NCI-H1417 (cell line): Measurements from ENCODE around the gene GALE.
"Not testable (repeated sequence)": the region's sequence is repeated elsewhere in the genome, so short reads cannot be mapped to it uniquely, and the experiment has no call there.

Experiments
- DNase-seq, 3 experiments: peaks; one replicate each; lab custom pipeline; 2025; lab: John Stamatoyannopoulos, UW

GALE gene

DNA sequence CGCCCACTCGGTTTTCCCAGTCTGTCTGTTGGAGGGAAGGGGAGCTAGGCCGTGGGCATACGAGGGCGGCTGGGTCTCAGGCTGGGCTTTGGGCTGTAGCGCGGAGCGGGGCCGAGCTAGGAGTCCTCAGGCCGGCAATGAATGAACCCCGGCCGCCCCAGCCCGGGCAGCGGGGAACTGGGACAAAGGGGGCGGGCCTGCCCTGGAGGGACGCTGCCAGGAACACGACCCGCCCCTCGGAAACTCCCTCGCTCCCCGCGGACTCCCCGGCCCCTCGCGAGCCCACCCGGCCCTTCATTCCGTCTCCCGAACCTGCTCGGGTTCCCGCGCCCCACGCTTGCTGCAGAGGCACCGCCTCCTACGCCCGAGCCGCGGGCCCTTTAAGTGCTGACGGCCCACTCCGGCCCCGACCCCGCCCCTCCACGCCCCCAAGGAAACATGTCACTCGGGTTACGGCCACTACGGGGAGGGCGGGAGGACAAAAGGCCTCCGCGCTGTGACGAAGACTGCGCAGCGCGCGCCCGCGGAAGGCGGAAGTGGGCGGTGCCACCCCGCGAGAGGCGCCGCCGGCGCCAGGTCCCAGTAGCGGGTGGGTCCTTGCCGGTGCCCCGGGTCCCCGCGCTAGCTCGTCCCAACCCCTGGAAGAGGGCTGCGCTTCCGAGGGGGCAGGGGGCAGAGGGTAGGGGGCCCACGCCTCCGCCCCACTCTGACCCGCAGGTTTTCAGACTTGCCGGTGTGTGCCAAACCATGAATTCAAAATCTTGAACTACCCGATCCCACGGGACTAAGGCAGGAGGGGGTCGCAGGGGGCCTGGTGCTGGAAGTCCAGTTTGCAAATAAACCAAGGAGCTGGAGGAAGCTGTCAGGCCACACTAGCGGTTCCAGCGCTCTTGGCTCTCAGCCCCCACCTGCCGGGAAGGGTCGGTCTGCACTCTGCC is at the start of gene GALE:
GALE (minus strand) TSS at position 355 of the 938 bp plus-strand sequence. CDS start 1,747 bp downstream, outside the sequence.
- DNase-seq = peak; percentile 94 to 96 (median 95)

DNA sequence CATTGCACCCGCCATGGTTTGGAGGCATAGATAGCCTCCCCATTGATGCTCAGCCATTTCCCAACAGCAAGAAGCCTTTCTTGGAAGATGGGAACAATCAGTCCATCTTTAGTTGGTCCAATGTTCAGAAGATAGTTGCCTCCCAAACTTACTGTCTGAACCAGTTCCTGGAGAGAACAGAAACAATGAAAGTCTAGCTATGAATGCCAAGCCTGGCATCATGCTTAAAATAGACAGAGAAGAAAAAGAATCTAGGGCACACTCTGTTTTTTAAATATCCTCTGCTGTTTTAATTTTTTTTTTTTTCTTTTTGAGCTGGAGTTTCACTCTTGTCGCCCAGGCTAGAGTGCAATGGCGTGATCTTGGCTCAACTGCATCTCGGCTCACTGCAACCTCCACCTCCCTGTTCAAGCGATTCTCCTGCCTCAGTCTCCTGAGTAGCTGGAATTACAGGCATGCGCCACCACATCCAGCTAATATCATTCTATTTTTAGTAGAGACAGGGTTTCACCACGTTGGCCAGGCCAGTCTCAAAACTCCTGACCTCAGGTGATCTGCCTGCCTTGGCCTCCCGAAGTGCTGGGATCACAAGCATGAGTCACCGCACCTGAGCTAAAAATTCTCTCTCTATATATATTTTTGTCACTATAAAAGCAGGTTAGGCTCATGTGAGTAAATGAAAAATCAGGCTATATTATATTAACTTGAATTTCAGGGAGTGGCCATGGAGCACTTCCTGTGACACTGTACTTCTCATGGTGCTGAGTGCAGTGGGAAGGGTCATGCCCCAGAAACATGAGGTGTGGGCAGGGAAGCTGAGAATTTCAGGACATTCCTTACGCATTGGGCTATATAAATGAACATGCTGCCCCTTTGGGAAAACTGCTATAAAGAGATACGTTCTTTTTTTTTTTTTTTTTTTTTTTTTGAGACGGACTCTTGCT is 48.4 kb upstream of the GALE start:
- DNase-seq = no peak

DNA sequence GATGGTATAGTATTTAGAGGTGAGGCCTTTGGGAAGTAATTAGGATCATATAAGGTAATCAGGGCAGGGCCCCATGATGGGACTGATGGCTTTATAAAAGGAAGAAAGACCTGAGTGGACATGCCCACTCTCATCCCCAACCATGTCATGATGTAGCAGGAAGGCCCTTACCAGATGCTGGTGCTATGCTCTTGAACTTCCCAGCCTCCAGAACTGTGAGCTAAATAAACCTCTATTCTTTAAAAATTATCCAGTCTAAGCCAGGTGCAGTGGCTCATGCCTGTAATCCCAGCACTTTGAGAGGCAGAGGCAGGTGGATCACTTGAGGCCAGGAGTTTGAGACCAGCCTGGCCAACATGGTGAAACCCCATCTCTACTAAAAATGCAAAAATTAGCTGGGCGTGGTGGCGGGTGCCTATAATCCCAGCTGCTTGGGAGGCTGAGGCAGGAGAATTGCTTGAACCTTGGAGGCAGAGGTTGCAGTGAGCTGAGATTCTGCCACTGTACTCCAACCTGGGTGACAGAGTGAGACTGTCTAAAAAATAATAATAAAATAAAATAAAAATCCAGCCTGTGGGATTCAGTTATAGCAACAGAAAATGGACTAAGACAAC is 47.0 kb upstream of the GALE start:
- DNase-seq = not testable (repeated sequence)

DNA sequence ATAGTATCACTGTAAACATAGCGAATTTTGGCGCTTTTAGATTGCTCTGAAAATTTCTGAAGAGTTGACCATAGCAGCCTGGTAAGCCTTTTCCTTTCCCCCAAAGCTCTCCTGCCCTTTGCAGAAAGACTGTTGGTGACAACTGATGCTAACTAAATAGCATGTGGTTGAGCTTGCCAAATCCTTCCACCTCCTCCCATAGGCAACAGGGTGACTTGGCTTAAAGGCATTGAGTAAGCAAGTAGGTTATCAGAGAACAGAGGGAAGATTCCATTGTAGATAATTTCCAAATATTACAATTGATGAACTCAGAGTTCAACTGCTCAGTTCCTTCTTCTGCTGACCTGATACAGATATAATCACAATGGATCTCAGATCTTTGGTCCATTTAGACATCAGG is 44.6 kb upstream of the GALE start:
- DNase-seq = no peak

DNA sequence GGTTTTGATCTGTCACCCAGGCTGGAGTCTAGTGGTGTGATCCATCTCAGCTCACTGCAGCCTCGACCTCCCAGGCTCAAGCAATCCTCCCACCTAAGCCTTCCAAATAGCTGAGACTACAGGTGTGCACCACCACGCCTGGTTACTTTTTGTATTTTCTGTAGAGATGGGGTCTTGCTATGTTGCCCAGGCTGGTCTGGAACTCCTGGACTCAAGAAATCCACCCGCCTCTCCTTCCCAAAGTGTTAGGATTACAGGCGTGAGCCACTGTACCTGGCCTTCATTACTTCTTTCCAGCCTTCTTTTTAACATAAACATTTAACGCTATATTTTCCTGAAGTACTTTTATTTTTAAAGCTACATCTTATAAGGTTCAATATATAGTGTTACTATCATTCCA is 43.1 kb upstream of the GALE start:
- no peak for DNase-seq

DNA sequence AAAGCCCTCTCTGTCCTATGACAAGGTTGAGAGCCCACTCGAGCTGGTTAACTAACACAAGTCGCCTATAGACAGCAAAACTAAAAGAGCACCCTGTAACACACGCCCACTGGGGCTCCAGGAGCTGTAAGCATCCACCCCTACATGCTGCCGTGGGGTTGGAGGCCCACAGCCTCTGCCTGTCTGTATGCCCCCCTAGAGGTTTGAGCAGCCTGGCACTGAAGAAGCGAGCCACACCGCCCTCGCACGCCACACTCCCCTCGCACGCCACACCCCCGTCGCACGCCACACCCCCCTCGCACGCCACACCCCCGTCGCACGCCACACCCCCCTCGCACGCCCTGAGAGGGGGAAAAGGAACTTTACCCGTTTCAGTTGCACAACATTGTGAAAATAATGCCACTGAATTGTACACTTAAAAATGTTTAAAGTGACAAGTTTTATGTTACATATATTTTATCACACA is 37.9 kb upstream of the GALE start:
- peak; percentile 23 to 64 (median 36) for DNase-seq

DNA sequence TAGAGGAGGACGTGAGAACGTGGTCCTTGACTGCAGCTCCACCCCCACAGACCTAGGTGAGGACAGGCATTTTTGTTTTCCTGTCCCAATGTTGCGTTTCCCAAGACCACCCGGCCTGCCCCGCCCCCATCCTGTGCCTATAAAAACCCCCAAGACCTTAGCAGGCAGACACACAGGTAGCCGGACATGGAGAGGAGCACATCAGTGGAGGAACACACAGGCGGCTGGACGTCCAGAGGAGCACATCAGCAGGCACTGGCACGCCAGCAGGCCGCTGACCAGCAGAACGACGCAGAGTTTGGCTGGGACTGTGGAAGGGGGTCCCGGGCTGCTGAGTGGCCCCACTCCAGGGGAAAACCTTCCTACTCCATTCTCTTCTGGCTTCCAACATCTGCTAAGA is 37.4 kb upstream of the GALE start:
- DNase-seq = no peak

DNA sequence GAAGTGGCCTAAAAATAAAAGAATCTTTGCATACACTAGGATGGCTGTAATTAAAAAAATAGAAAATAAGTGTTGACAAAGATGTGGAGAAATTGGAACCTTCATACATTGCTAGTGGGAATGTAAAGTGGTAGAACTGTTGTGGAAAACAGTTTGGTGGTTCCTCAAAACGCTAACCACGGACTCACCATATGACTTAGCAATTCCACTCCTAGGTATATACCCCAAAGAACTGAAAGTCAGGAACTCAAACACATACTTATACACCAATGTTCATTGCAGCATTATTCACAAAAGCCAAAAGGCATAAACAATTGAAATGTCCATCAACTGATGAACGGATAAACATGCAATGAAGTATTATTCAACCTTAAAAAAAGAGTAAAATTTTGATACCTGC is 35.5 kb upstream of the GALE start:
- DNase-seq = no peak

DNA sequence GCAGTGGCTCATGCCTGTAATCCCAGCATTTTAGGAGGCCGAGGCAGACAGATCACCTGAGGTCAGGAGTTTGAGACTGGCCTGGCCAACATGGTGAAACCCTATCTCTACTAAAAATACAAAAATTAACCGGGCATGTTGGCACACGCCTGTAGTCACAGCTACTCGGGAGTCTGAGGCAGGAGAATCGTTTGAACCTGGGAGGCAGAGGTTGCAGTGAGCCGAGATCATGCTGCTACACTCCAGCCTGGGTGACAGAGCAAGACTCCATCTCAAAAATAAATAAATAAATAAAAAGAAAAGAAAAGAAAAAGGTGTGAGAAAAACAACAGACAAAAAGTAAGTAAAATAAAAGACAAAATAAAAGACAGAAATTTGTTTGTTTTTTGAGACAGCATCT is 33.6 kb upstream of the GALE start:
- DNase-seq = not testable (repeated sequence)

DNA sequence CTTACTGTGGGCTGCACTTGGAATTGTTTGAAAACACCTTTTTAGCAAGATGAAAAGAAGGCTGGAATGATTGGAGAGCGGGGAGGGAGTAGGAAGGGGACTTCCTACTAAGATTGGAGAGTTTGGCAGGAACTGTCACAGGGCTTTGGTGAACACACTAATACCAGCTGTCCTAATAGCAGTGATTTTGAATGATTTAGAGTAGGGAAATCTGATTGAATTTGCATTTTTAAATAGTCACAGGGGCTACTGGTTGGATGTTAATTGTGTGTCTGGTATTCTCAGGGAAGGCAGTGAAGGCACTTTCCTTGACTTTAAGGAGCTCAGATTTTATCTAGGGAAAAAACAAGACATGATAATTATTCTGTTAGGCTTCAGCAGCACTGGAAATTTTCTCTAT is 27.2 kb upstream of the GALE start:
- no peak for DNase-seq

DNA sequence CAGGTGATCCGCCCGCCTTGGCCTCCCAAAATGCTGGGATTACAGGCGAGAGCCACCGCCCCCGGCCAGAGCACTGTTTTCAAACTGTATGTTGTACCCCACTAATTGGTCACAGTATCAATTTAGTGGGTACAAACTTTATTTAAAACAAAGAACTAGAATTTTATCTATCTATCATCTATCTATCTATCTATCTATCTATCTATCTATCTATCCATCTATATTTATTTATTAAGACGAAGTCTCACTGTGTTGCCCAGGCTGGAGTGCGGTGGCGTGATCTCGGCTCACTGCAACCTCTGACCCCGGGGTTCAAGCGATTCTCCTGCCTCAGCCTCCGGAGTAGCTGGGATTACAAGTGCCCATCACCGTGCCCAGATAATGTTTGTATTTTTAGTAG is 26.0 kb upstream of the GALE start:
- DNase-seq = not testable (repeated sequence)

DNA sequence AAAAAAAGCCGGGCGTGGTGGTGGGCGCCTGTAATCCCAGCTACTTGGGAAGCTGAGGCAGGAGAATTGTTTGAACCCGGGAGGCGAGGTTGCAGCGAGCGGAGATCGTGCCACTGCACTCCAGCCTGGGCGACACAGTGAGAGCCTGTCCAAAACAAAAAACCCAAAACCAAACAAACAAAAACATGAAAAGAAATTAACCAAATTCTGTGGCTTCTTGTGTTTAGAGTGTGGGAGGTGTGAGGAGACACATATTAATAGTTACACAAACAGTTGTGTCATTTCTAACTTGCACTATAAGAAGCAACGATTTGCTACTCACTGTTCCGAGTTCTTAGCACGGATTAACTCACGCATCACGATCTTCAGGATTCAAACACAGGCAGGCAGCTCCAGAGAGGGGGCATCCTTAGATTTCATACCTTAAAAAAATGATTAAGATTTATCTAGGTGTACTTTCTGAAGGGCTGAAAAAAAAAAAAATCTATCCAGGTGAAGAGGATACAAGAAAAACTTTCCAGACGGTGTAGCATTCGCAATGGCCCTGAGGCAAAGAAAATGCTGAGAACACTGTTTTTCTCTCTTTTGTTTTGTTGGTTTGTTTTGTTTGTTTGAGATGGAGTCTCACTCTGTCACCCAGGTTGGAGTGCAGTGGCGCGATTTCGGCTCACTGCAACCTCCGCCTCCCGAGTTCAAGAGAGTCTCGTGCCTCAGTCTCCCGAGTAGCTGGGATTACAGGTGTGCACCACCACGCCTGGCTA is 25.4 kb upstream of the GALE start:
- DNase-seq = no peak

DNA sequence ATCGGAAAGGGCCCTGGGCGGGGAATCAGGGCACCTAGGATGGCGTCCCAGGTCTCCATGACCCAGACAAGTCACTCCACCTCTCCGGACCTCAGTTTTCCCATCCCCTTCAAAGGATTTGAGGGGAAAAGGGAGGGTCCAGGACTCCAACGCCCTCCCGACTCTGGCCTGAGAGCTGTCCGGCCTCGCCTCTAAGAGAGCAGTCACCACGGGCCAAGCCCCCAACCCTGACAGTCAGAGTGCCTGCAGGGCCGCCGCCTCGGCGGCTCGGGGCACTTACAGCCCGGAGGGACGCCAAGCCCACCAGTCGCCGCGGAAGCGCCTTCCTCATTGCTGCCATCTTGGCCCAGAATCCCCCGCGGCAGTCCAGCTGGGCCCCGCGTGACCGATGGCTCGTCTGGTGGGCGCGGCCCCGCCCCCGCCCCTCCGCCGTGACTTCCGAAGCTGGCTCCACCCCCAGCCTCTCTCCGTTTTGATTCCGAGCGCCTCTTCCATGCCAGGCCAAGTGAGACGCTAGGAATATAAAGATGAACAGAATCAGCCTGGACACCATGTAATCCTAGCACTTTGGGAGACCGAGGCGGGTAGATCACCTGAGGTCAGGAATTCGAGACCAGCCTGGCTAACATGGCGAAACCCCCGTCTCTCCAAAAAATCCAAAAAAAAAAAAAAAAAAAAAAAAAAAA is 24.7 kb upstream of the GALE start, which contains the start of gene HMGCL:
HMGCL (minus strand) TSS at position 354 of the 686 bp plus-strand sequence; CDS start at position 340, 14 bp downstream.
- DNase-seq = peak; percentile 89 to 93 (median 91)

DNA sequence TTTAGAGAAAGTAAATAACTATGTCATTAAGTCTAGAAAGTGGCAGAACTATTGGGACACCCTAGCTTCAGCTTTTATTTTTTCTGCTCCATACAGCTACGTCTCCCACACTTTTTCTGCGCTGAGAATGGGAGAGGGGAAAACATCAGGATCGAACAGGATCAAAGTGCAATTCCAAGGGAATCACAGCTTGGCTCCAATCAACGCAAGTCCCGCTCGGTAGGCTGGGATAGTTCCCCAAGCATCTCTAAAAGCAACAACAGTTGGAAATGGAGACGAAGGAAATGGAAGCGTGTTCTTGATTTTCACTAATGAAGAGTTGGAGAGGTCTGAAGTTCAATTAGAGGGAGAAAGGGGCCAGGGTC is 24.1 kb upstream of the GALE start:
- no peak for DNase-seq

DNA sequence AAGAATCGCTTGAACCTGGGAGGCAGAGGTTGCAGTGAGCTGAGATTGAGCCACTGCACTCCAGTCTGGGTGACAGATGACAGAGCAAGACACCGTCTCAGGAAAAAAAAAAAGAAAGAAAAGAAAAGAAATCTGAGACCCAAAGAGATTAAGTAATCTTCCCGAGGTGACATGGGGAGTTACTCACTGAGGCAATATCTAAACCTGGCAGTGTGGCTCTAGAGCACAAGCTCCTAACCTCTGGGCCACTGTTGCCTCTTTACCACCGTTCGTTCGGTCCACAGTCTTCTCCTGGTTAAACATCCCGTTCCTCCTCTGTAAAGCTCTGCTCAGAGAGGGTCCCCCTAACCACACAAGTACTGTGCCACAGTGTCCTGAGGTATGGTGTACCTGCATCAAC is 23.2 kb upstream of the GALE start:
- DNase-seq = no peak

DNA sequence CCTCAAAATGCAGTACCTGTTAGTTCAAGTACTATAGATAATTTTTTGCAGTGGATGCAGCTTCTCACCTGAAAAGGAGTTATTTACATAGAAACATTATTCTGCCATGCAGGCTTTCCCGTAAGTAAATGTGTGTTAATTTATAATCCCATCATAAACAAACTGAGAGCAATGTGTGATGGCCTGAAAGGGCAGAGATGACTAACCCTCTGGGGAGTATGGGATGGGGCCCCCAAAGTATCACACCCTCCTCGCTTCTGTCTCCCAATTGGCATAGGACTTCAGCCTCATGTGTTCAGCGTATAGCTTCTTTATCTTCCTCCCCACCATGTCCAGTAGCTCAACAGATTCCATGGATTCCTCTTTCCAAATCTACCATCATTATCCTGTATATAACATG is 17.1 kb upstream of the GALE start:
- DNase-seq = no peak

DNA sequence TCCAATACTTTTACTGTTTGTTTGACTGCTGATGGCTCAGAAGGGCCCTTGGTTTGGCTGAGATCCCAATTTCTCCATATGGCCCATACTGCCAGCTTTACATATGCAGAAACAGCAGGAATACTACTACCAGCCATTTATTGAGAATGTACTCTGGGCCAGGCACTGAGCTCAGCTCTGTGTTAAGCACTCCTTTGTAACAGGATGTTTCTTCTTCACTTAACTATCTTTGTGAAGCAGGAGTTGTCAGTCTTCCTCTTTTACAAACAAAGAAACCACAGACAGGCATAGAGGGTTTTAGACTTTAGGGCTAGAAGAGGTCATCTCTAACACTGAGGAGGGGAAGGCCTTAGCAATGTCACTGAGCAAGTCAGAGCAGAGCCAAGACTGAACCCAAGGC is 16.4 kb upstream of the GALE start:
- DNase-seq = no peak

DNA sequence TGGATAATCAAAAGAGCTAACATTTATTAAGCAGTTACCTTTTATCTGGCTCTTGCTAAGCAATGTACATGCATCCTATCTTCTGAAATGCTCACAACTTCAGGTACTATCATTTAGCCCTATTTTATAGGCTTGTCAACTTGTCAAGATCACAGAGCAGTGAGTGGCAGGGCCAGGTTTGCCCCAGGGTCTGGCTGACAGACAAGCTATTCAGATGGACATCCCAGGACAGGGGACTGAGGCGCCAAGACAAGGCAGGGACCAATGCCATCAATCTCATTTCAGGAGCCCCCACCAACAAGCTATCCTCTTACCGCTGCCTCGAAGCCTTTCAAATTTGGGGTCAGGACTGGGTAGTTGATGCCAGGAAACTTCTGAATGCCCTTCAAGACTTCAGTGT is 15.8 kb upstream of the GALE start:
- no peak for DNase-seq

DNA sequence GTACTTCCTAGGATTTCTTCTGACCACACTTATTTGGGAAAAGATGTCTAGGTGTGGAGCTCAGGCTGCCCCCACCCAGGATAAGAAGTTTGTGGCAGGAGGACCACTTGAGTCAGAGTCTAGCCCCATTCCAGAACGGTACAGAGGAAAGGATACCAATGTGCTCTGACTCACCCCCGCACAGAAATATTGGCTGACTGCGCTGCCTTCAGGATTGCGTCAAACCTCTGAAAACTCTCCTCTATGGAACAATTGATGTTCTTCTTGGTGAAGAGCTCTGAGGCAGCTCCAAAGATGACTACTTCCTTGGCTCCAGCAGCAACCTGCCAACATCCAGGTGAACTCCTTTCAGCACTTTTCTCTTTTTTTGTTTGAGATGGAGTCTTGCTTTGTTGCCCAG is 13.5 kb upstream of the GALE start:
- DNase-seq = no peak

DNA sequence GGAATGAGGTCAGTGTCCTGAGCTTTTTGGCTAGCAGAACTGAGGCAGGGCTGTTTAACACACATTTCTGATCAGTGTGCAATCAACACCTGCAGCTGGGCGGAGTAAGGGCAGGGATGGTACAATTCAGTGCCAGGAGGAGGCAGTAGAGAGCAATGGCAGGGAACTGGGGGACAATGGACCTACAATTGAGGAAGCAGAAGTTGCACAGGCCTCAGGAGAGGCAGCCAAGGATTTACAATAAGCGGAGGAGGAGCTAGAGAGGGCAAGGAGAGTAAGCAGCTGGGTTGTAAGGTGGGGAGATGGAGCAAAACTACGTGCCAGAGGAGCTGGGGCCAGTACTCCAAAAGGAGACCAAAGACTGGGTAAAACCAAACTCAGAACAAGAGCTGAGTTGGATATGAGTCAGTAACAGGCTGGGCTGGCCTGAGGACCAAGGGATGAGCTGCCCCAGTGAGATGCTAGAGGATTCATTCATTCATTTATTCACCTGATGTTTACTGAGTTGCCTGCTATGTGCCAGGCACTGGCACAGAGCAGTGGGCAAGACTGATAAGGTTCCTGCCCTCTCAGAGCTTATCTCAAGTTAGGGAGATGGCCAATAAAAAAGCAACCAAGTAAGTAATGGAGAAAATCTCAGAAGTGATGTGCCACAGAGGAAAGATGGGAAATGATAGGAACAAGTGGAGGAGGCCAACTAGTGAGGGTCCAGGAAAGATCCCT is 10.4 kb upstream of the GALE start:
- DNase-seq = peak in 2 of 3 experiments; percentile 5 to 14
